H1 (cell line): ENCODE data around the gene CDNF. TPM values are rescaled to one million over a fixed set of nuclear protein-coding genes. Genes with fewer than 3 reads are reported as not detected.

ENCODE experiments used
- CTCF ChIA-PET: fragments of 300-600 bp; sonication (Branson Sonifier 250); formaldehyde crosslinking; loops from one replicate; lab custom pipeline; 2021; ENCODE audit not compliant: partially characterized antibody; lab: Charles Lee
- POLR2A ChIA-PET: fragments of 300-600 bp; sonication (Branson Sonifier 250); formaldehyde crosslinking; loops from one replicate; lab custom pipeline; 2021; ENCODE audit warnings: inconsistent platforms; ENCODE audit not compliant: partially characterized antibody; lab: Charles Lee
- DNase-seq, 2 experiments: peaks; one replicate each; pipeline versions ENCODE4 v3.0.0 to v3.0.0-alpha.2; 2010 to 2022; ENCODE audit warnings: low spot score in 2 of 2, low read depth in 1 of 2, mixed read lengths in 1 of 2
- FAIRE-seq: peaks from 2 replicates; lab custom pipeline; 2011; peaks lifted over from hg19 to GRCh38; lab: Jason Lieb, UNC
- H2AFZ ChIP-seq: 2 replicates; pipeline ENCODE4 v1.8.1; 2012; ENCODE audit warnings: low read length, inconsistent platforms
- H2AK5ac ChIP-seq: 2 replicates; pipeline ENCODE4 v1.6.1; 2013; ENCODE audit warnings: low read depth, low read length
- H2BK120ac ChIP-seq: replicated peaks from 2 replicates; pipeline ENCODE3; 2013; ENCODE audit warnings: low read depth, low read length, inconsistent platforms
- H2BK12ac ChIP-seq: 2 replicates; pipeline ENCODE4 v1.6.1; 2013; ENCODE audit warnings: low read depth, low read length
- H2BK15ac ChIP-seq: 2 replicates; pipeline ENCODE4 v1.6.1; 2013; ENCODE audit warnings: low read length
- H2BK20ac ChIP-seq: 2 replicates; pipeline ENCODE4 v1.6.1; 2013; ENCODE audit warnings: low read length
- H2BK5ac ChIP-seq: 2 replicates; pipeline ENCODE4 v1.6.1; 2013; ENCODE audit warnings: low read depth, low read length
- H3K14ac ChIP-seq: 2 replicates; pipeline ENCODE4 v1.6.1; 2013; ENCODE audit warnings: inconsistent platforms; ENCODE audit not compliant: insufficient read length
- H3K18ac ChIP-seq: 2 replicates; pipeline ENCODE4 v1.6.1; 2013; ENCODE audit warnings: low read length; ENCODE audit errors: extremely low read depth
- H3K23ac ChIP-seq: 2 replicates; pipeline ENCODE4 v1.6.1; 2013; ENCODE audit warnings: inconsistent platforms; ENCODE audit not compliant: insufficient read length
- H3K23me2 ChIP-seq: 2 replicates; pipeline ENCODE4 v1.6.1; 2013; ENCODE audit warnings: low read depth, low read length
- H3K27ac ChIP-seq: 2 replicates; pipeline ENCODE4 v1.6.1; 2011; ENCODE audit warnings: low read depth, low read length, inconsistent platforms
- H3K27me3 ChIP-seq, 4 experiments: replicated peaks in 1 of 4; 1 replicate in 1 of 4; 2 replicates in 3 of 4; pipeline versions ENCODE4 v1.6.1 to v1.8.1; 2011 to 2013; ENCODE audit warnings: low read length in 3 of 4, mild to moderate bottlenecking in 3 of 4, inconsistent platforms in 2 of 4, mixed read lengths in 2 of 4, moderate library complexity in 1 of 4; ENCODE audit not compliant: control insufficient read depth in 3 of 4, insufficient read depth in 3 of 4; ENCODE audit errors: extremely low read depth in 1 of 4
- H3K36me3 ChIP-seq, 4 experiments: 2 replicates each; pipeline versions ENCODE4 v1.6.1 to v1.8.1; 2011 to 2013; ENCODE audit warnings: mild to moderate bottlenecking in 4 of 4, low read length in 3 of 4, moderate library complexity in 2 of 4, control low read depth in 1 of 4, inconsistent platforms in 1 of 4; ENCODE audit not compliant: insufficient read depth in 4 of 4, control insufficient read depth in 2 of 4
- H3K4ac ChIP-seq: replicated peaks from 2 replicates; pipeline ENCODE3; 2013; ENCODE audit warnings: low read length, low read depth, mixed read lengths, inconsistent platforms; ENCODE audit not compliant: insufficient read length
- H3K4me1 ChIP-seq, 4 experiments: replicated peaks in 1 of 4; 1 replicate in 1 of 4; 2 replicates in 3 of 4; pipeline versions ENCODE4 v1.6.1 to v1.8.1; 2011 to 2013; ENCODE audit warnings: low read length in 3 of 4, inconsistent platforms in 2 of 4, mixed read lengths in 1 of 4; ENCODE audit not compliant: insufficient read depth in 4 of 4, control insufficient read depth in 3 of 4
- H3K4me2 ChIP-seq, 2 experiments: 2 replicates each; pipeline versions ENCODE4 v1.6.1 to v1.8.1; 2011 to 2013; ENCODE audit warnings: low read depth in 2 of 2, low read length in 2 of 2, control low read depth in 1 of 2, inconsistent platforms in 1 of 2, mild to moderate bottlenecking in 1 of 2; ENCODE audit not compliant: insufficient read depth in 1 of 2
- H3K4me3 ChIP-seq, 4 experiments: fragments of 200-600, 300-600 bp in 1 of 4; sonication (generic), shearing (Covaris generic), sonication (Bioruptor Twin) in 1 of 4; 2 replicates each; pipeline versions ENCODE4 v1.5.1 to v1.8.1; 2011 to 2016; ENCODE audit warnings: low read length in 4 of 4, low read depth in 3 of 4, control low read depth in 2 of 4, inconsistent platforms in 2 of 4, mild to moderate bottlenecking in 2 of 4, mixed read lengths in 1 of 4, moderate library complexity in 1 of 4; ENCODE audit not compliant: insufficient read depth in 2 of 4; ENCODE audit errors: extremely low read depth in 1 of 4
- H3K56ac ChIP-seq: replicated peaks from 2 replicates; pipeline ENCODE3; 2013; ENCODE audit warnings: low read depth, mild to moderate bottlenecking, mixed read lengths, low read length, inconsistent platforms; ENCODE audit not compliant: insufficient read length
- H3K79me1 ChIP-seq: 2 replicates; pipeline ENCODE4 v1.6.1; 2013; ENCODE audit warnings: low read depth, low read length, control low read depth
- H3K79me2 ChIP-seq, 2 experiments: 2 replicates each; pipeline versions ENCODE4 v1.6.1 to v1.8.1; 2012 to 2013; ENCODE audit warnings: low read length in 2 of 2, mild to moderate bottlenecking in 2 of 2, inconsistent platforms in 1 of 2; ENCODE audit not compliant: insufficient read depth in 2 of 2, control insufficient read depth in 1 of 2
- H3K9ac ChIP-seq, 4 experiments: replicated peaks in 1 of 4; 1 replicate in 1 of 4; 2 replicates in 3 of 4; pipeline versions ENCODE4 v1.6.1 to v1.8.1; 2011 to 2013; ENCODE audit warnings: low read depth in 3 of 4, low read length in 3 of 4, control low read depth in 2 of 4, mild to moderate bottlenecking in 2 of 4, moderate library complexity in 2 of 4, inconsistent platforms in 1 of 4; ENCODE audit errors: extremely low read depth in 1 of 4
- H3K9me3 ChIP-seq, 2 experiments: 2 replicates each; pipeline versions ENCODE4 v1.6.1 to v1.8.1; 2012 to 2013; ENCODE audit warnings: mild to moderate bottlenecking in 2 of 2, moderate library complexity in 2 of 2, control low read depth in 1 of 2, inconsistent platforms in 1 of 2, low read depth in 1 of 2, low read length in 1 of 2, mixed read lengths in 1 of 2; ENCODE audit not compliant: insufficient read depth in 2 of 2
- H4K20me1 ChIP-seq, 2 experiments: replicated peaks in 1 of 2; 2 replicates each; pipeline versions ENCODE3 to v1.8.1; 2011 to 2013; ENCODE audit warnings: inconsistent platforms in 2 of 2, low read length in 2 of 2, mild to moderate bottlenecking in 1 of 2; ENCODE audit not compliant: insufficient read depth in 2 of 2, control insufficient read depth in 1 of 2
- H4K5ac ChIP-seq: 2 replicates; pipeline ENCODE4 v1.6.1; 2013; ENCODE audit warnings: low read length, low read depth, mixed read lengths, inconsistent platforms; ENCODE audit not compliant: insufficient read length
- H4K8ac ChIP-seq: 2 replicates; pipeline ENCODE4 v1.8.0; 2013; ENCODE audit warnings: mild to moderate bottlenecking, moderate library complexity, low read length, inconsistent platforms; ENCODE audit not compliant: insufficient read depth; ENCODE audit errors: extremely low read depth
- H4K91ac ChIP-seq: replicated peaks from 2 replicates; pipeline ENCODE3; 2013; ENCODE audit warnings: low read length, mixed read lengths, inconsistent platforms; ENCODE audit not compliant: insufficient read length
- CEBPB ChIP-seq: IDR thresholded peaks from 2 replicates; pipeline ENCODE4 v1.6.1; 2012; ENCODE audit warnings: low read depth, low read length
- EP300 ChIP-seq, 2 experiments: IDR thresholded peaks; 1 replicate in 1 of 2; 2 replicates in 1 of 2; pipeline ENCODE4 v1.6.1; 2011 to 2012; ENCODE audit warnings: low read depth in 2 of 2, low read length in 2 of 2, mild to moderate bottlenecking in 2 of 2, borderline replicate concordance in 1 of 2, inconsistent platforms in 1 of 2, moderate library complexity in 1 of 2
- GTF2F1 ChIP-seq: IDR thresholded peaks from 2 replicates; pipeline ENCODE4 v1.6.1; 2012; ENCODE audit warnings: low read depth, low read length, improper control_type of control experiment, borderline replicate concordance
- MAX ChIP-seq: IDR thresholded peaks from 2 replicates; pipeline ENCODE4 v1.6.1; 2012; ENCODE audit warnings: inconsistent platforms
- RXRA ChIP-seq: IDR thresholded peaks from 2 replicates; pipeline ENCODE4 v1.6.1; 2011; ENCODE audit warnings: low read depth, mild to moderate bottlenecking, low read length, moderate library complexity; ENCODE audit not compliant: insufficient read depth
- SAP30 ChIP-seq: fragments of 300-600 bp; sonication (generic); IDR thresholded peaks from 2 replicates; pipeline ENCODE4 v1.7.1; 2012; ENCODE audit warnings: low read length, moderate library complexity, mild to moderate bottlenecking, inconsistent platforms; ENCODE audit not compliant: insufficient read depth, insufficient replicate concordance
- TAF7 ChIP-seq: optimal IDR thresholded peaks from 2 replicates; pipeline ENCODE3; 2011; ENCODE audit warnings: low read depth, mild to moderate bottlenecking, inconsistent platforms, low read length, moderate library complexity, borderline replicate concordance
- TEAD4 ChIP-seq: IDR thresholded peaks from 2 replicates; pipeline ENCODE4 v1.6.1; 2012; ENCODE audit warnings: low read depth, low read length, inconsistent platforms, mixed read lengths
- YY1 ChIP-seq: IDR thresholded peaks from 2 replicates; pipeline ENCODE4 v1.6.1; 2011; ENCODE audit warnings: low read depth, mild to moderate bottlenecking, low read length
- ZNF274 ChIP-seq: IDR thresholded peaks from 2 replicates; pipeline ENCODE4 v1.7.0; 2012; ENCODE audit warnings: low read length, borderline replicate concordance; ENCODE audit errors: extremely low read depth
- WGBS, 2 experiments: shearing (Covaris generic) in 1 of 2; methylation state at CpG; one replicate each; pipeline versions ENCODE4 v1.1.6 to v1.1.7; 2013 to 2015; ENCODE audit warnings: low lambda C conversion rate in 2 of 2, mixed read lengths in 2 of 2, inconsistent platforms in 1 of 2, low coverage in 1 of 2, missing lambda C conversion rate in 1 of 2; ENCODE audit not compliant: insufficient replicate concordance in 2 of 2, insufficient coverage in 1 of 2, insufficient read length in 1 of 2; ENCODE audit errors: extremely low coverage in 1 of 2, missing lambda C conversion rate in 1 of 2; 5-methylcytosine and 5-hydroxymethylcytosine counted together
- polyA plus RNA-seq, 7 experiments: library from polyadenylated mRNA; depleted of rRNA in 3 of 7; stranded (reverse) in 5 of 7; unstranded in 2 of 7; fragments of >200 nt in 5 of 7; fragments of 200-250 nt in 2 of 7; gene quantifications; 1 replicate in 5 of 7; 2 replicates in 1 of 7; 4 replicates in 1 of 7; pipeline versions ENCODE4 v1.2.1 to v1.2.3, GENCODE V29; 2011 to 2013; ENCODE audit warnings: missing spikeins in 2 of 7, mixed read lengths in 2 of 7
- total RNA-seq: library from RNA; stranded (reverse); fragmentation: NEBNext Ultra II Directional; extraction: Animal tissue kit (Norgen Biotek cat#: 25700); gene quantifications from 2 replicates; pipeline ENCODE4 v1.2.1, GENCODE V29; 2021

CDNF gene
- total and polyA plus RNA-seq, 2 of the 8 experiments (the other 6 are each of a cell fraction or from before 2014, with no cell fraction given) = 0.32 to 0.67 TPM

- Histone ChIP-seq H3K18ac (no peak overlapping the region), H2BK15ac (no peak overlapping the region), H4K20me1 (no peaks in the 10 kb centered on the region), H3K9ac (no peak overlapping the region), H3K23me2 (peaks cover 2% of the 10 kb centered on the region; the same call in 1 of the 2 replicates), H3K36me3 (no peaks in the 10 kb centered on the region), H3K79me2 (no peaks in the 10 kb centered on the region), H3K23ac (no peak overlapping the region), H3K4me2 (no peak overlapping the region), H3K9me3 (no peaks in the 10 kb centered on the region), H3K79me1 (no peaks in the 10 kb centered on the region), H3K4me3 (no peak overlapping the region), H3K27ac (no peak overlapping the region), H3K14ac (no peak overlapping the region), H2AK5ac (no peak overlapping the region), H4K5ac (no peak overlapping the region), H2BK12ac (no peak overlapping the region), H3K4me1 (peaks cover 0 to 5% (median 2%) of the 10 kb centered on the region in 4 experiments; a peak in 3 of 7 replicates), H3K56ac (no peak overlapping the region), H2AFZ (no peak overlapping the region), H4K8ac (no peak overlapping the region), H2BK20ac (no peak overlapping the region), H3K4ac (no peak overlapping the region), H2BK120ac (no peak overlapping the region), H2BK5ac (no peak overlapping the region), H3K27me3 (no peaks in the 10 kb centered on the region), H4K91ac (no peak overlapping the region)
- ChIA-PET CTCF (interaction anchor here (1.1 to 1.6 kb wide), 2 partner anchors 10 to 15 kb away, joined by 3 to 4 read pairs; no protein-coding TSS in a partner anchor), POLR2A (no interaction called here)
- 84% methylated on average over 3 of the region's 3 CpGs; no CpG with 5 or more reads in 1 of the 2 experiments for WGBS, 2 experiments
- no peak for TF ChIP-seq CEBPB
- TF ChIP-seq YY1 = no peak
- TF ChIP-seq TAF7 = no peak
- TF ChIP-seq GTF2F1 = no peak
- no peak for TF ChIP-seq SAP30
- TF ChIP-seq MAX = no peak
- no peak for TF ChIP-seq TEAD4
- no peak for TF ChIP-seq ZNF274
- TF ChIP-seq EP300 (IDR thresholded peaks at IDR 0.05; ENCODE audit: borderline replicate concordance in 1 of 2, low read depth in 2 of 2, low read length in 2 of 2) = no peak
- no peak for TF ChIP-seq RXRA
- DNase-seq (no peak), FAIRE-seq (no peak)
Measured at GRCh38 chr10:14833106-14833505, 4.7 kb downstream of the CDNF start.
